Stomach smooth muscle (tissue), 2 donors: ENCODE results near the gene ITGB1BP1.

Experiments
- H3K27ac ChIP-seq: one replicate; pipeline ENCODE4 v1.7.0; 2013; ENCODE audit warnings: mild to moderate bottlenecking, low read length, inconsistent platforms
- H3K27me3 ChIP-seq, 2 donors: one replicate each; pipeline ENCODE4 v1.7.0; 2013; ENCODE audit warnings: low read length in 2 of 2; ENCODE audit not compliant: insufficient read depth in 2 of 2, control insufficient read depth in 1 of 2
- H3K36me3 ChIP-seq, 2 donors: one replicate each; pipeline ENCODE4 v1.7.0; 2013; ENCODE audit warnings: low read length in 2 of 2; ENCODE audit not compliant: control insufficient read depth in 2 of 2, insufficient read depth in 2 of 2
- H3K4me1 ChIP-seq: one replicate; pipeline ENCODE4 v1.7.0; 2013; ENCODE audit warnings: low read length; ENCODE audit not compliant: control insufficient read depth, insufficient read depth
- H3K4me3 ChIP-seq, 2 donors: one replicate each; pipeline ENCODE4 v1.7.0; 2013; ENCODE audit warnings: low read length in 2 of 2
- H3K9ac ChIP-seq, 2 donors: one replicate each; pipeline ENCODE4 v1.7.0; 2013; ENCODE audit warnings: low read length in 2 of 2, mild to moderate bottlenecking in 1 of 2
- H3K9me3 ChIP-seq, 2 donors: one replicate each; pipeline ENCODE4 v1.7.0; 2013; ENCODE audit warnings: low read length in 2 of 2; ENCODE audit not compliant: control insufficient read depth in 2 of 2
- donor health status: healthy.
- donor health status: Pancreatic carcinoma.

The ITGB1BP1 gene

DNA sequence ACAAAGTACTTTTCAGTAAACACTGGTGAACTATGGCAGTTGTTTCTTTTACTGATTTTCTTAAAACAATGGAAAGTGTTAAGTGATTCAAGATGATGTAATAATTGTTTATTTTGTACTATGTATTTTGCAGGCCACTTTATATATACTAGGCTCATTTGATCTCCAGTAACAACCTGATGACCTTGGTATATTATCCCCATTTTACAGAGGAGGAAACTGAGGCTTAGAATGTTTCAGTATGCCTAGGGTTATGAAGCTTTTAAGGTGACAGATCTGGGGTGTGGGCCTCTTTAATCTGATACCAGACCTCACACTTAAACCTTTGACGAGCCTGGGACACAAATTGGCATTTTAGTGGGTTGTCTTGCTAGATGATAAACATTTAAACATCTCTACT, 63.2 kb downstream of the ITGB1BP1 start:
- Histone ChIP-seq H3K9me3 (no peaks in the 10 kb centered on the region), H3K4me1 (no peaks in the 10 kb centered on the region), H3K4me3 (no peak overlapping the region), H3K27me3 (no peaks in the 10 kb centered on the region), H3K36me3 (peaks cover 22 to 31% of the 10 kb centered on the region in 2 donors), H3K27ac (no peak overlapping the region), H3K9ac (no peak overlapping the region)

- no peak overlapping the region for H3K4me3 ChIP-seq
- H3K36me3 ChIP-seq: peaks cover 19 to 31% of the 10 kb centered on the region in 2 donors
These were observed 63.9 kb downstream of the ITGB1BP1 start for GRCh38 chr2:9359463-9359862.

GRCh38 chr2:9358846-9359245, 64.5 kb downstream of the ITGB1BP1 start:
- no peak overlapping the region for H3K27ac ChIP-seq
- H3K36me3 ChIP-seq: peaks cover 17 to 31% of the 10 kb centered on the region in 2 donors
- no peak overlapping the region for H3K9ac ChIP-seq
- no peaks in the 10 kb centered on the region for H3K4me1 ChIP-seq
- no peak overlapping the region for H3K4me3 ChIP-seq
- H3K9me3 ChIP-seq: no peaks in the 10 kb centered on the region
- H3K27me3 ChIP-seq: no peaks in the 10 kb centered on the region

More at GRCh38 chr2:9359463-9359862, 63.9 kb downstream of the ITGB1BP1 start:
- H3K27ac ChIP-seq: no peak overlapping the region
- H3K4me1 ChIP-seq: no peaks in the 10 kb centered on the region
- no peaks in the 10 kb centered on the region for H3K27me3 ChIP-seq
- H3K9ac ChIP-seq: no peak overlapping the region
- no peaks in the 10 kb centered on the region for H3K9me3 ChIP-seq

DNA sequence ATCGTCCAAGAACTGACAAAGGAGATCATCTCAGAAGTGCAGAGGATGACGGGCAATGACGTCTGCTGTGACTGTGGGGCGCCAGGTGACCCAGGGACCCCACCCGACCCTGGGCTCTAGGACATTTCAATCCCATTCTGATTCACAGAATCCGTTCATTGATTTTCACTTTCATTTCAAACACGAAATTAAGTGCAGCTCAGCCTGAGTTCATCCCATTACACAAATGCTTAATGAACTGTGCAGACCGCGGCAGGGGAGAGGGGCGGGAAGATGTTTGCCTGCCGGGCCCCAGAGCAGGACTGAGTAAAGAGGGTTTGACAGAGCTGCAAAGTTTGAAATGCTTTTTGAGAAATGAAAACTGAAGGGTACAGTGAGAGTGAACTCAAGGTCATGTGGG, 67.1 kb downstream of the ITGB1BP1 start:
- Histone ChIP-seq H3K4me3 (no peak overlapping the region), H3K27me3 (no peaks in the 10 kb centered on the region), H3K4me1 (no peaks in the 10 kb centered on the region), H3K9ac (no peak overlapping the region), H3K36me3 (peaks cover 30 to 41% of the 10 kb centered on the region in 2 donors), H3K27ac (no peak overlapping the region), H3K9me3 (no peaks in the 10 kb centered on the region)

DNA sequence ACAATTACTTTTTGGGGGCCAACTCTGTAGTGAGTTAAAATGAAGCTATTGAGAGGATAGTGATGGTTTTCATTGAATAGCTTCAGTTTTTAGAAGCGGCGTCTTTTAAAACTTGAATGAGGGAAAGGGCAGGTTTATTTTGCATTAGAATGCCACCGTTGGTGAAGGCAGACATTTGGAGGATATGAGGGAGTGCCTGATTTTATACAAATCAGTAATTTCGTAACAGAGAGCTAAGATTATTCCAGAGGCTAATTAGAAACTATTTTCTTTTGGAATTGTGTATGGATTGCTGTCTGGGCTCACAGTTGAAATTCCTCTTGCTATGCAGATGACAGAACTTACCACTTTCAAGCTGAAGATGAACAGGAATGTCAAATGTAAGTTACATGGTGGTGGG, 67.6 kb downstream of the ITGB1BP1 start:
- Histone ChIP-seq H3K36me3 (peaks cover 35 to 46% of the 10 kb centered on the region in 2 donors), H3K9ac (no peak overlapping the region), H3K9me3 (no peaks in the 10 kb centered on the region), H3K4me1 (no peaks in the 10 kb centered on the region), H3K27me3 (no peaks in the 10 kb centered on the region), H3K4me3 (no peak overlapping the region), H3K27ac (no peak overlapping the region)

- H3K36me3 ChIP-seq: peaks cover 35 to 50% of the 10 kb centered on the region in 2 donors
These were observed 68.1 kb downstream of the ITGB1BP1 start for GRCh38 chr2:9355270-9355669.

DNA sequence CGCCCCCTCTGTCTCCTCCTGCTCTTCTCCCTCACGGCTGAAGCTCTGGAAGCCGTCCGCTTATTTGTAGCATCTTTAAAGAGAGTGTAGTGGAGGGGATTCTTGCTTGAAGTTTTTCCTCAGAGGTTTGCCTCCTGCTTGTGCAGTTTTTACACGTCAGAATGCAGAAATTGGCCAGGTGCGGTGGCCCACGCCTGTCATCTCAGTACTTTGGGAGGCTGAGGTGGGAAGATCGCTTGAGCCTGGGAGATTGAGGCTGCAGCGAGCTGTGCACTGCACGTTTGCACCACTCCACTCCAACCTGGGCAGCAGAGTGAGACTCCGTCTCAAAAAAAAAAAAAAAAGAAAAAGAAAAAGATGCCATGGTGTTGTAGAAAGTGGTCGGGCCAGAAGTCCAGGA, 69.0 kb downstream of the ITGB1BP1 start:
- no peaks in the 10 kb centered on the region for H3K27me3 ChIP-seq
- no peak overlapping the region for H3K27ac ChIP-seq
- no peak overlapping the region for H3K4me3 ChIP-seq
- no peaks in the 10 kb centered on the region for H3K4me1 ChIP-seq
- peaks cover 35 to 50% of the 10 kb centered on the region in 2 donors for H3K36me3 ChIP-seq
- H3K9ac ChIP-seq: no peak overlapping the region
- H3K9me3 ChIP-seq: no peaks in the 10 kb centered on the region

More at GRCh38 chr2:9355270-9355669, 68.1 kb downstream of the ITGB1BP1 start:
- Histone ChIP-seq H3K4me3 (no peak overlapping the region), H3K27me3 (no peaks in the 10 kb centered on the region), H3K27ac (no peak overlapping the region), H3K4me1 (no peaks in the 10 kb centered on the region), H3K9ac (no peak overlapping the region), H3K9me3 (no peaks in the 10 kb centered on the region)
